ENCODE measurements around the gene PTPRK. TPM values are rescaled to one million over a fixed set of nuclear protein-coding genes. Genes with fewer than 3 reads are reported as not detected.

Gene PTPRK
- total and polyA plus RNA-seq, 2 donors (not counting 1 experiment from before 2014, with no cell fraction given) = 19.4 to 75.5 TPM

DNA sequence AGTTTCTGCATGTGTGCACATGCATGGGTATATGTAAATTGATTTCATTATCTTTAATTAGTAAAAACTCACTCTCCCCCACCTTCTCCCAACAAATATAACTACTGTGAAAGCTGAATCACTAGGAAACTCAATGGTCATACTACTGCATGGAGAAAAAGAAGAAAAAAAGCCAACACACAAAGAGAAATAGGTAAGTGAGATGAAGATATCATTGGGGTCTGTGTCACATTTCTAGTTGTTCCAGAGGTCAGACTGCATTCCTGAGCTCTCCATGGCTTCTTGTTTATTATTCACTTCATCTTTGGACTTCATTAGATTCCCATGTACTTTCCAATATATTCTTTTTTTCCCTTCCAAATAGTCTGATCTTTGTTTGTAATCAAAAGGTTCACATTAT is 98.2 kb downstream of the PTPRK start:
- Histone ChIP-seq H3K79me2 (ENCODE audit: control insufficient read depth, insufficient read depth, low read length) (peaks cover under 1% of the 10 kb centered on the region), H3K4me3 (replicated peaks in 1 of 4; ENCODE audit: control extremely low read depth in 1 of 4, insufficient read depth in 1 of 4, low read depth in 3 of 4, low read length in 4 of 4) (no peak overlapping the region), H3K27me3 (ENCODE audit: control insufficient read depth, insufficient read depth, low read length) (no peaks in the 10 kb centered on the region), H3K4me1 (ENCODE audit: control insufficient read depth, extremely low read depth, insufficient read depth, low read length) (no peaks in the 10 kb centered on the region), H3K4me2 (ENCODE audit: extremely low read depth, insufficient read depth, low read length) (no peak overlapping the region), H2AFZ (ENCODE audit: low read length) (no peak overlapping the region), H3K9me3 (ENCODE audit: control insufficient read depth, insufficient read depth, low read depth, low read length) (no peaks in the 10 kb centered on the region), H3K27ac (ENCODE audit: insufficient read depth, low read length) (no peak overlapping the region), H4K20me1 (ENCODE audit: control insufficient read depth, extremely low read depth, insufficient read depth, low read length) (no peaks in the 10 kb centered on the region), H3K36me3 (ENCODE audit: control insufficient read depth, insufficient read depth, low read length) (no peaks in the 10 kb centered on the region), H3K9ac (ENCODE audit: insufficient read depth, low read length) (no peak overlapping the region)
- no peak for DNase-seq (ENCODE audit: low read depth in 2 of 2)
- TF ChIP-seq CTCF (conservative IDR thresholded peaks at IDR 0.05 in 1 of 2, IDR thresholded peaks at IDR 0.05 in 1 of 2; ENCODE audit: low read depth in 1 of 2, low read length in 2 of 2) = no peak
- no peak for TF ChIP-seq EZH2 (IDR thresholded peaks at IDR 0.05; ENCODE audit: low read length, missing control alignments)

DNA sequence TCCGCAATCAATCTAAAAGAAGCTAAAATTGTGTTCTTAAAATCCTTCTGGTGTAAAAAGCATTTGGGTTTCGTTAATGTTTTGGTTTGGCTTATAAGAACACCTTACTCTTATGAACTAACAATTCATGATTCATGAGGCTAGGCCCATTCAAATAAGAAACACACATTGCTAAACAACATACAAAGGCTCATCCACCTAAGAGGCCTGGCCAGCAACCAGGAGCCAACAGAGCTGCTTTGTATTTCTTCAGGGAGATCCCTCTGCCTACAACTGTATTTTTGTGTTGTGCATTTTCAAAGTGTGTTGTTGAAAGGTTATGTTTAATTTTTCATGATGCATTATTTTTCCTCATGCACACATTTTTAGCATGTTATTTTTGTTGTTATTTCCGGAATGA is 98.6 kb downstream of the PTPRK start:
- Histone ChIP-seq H2AFZ (ENCODE audit: low read length) (no peak overlapping the region), H3K4me2 (ENCODE audit: extremely low read depth, insufficient read depth, low read length) (no peak overlapping the region), H3K27ac (ENCODE audit: insufficient read depth, low read length) (no peak overlapping the region), H3K4me1 (ENCODE audit: control insufficient read depth, extremely low read depth, insufficient read depth, low read length) (no peaks in the 10 kb centered on the region), H3K9ac (ENCODE audit: insufficient read depth, low read length) (no peak overlapping the region), H3K27me3 (ENCODE audit: control insufficient read depth, insufficient read depth, low read length) (no peaks in the 10 kb centered on the region), H3K36me3 (ENCODE audit: control insufficient read depth, insufficient read depth, low read length) (no peaks in the 10 kb centered on the region), H3K4me3 (replicated peaks in 1 of 4; ENCODE audit: control extremely low read depth in 1 of 4, insufficient read depth in 1 of 4, low read depth in 3 of 4, low read length in 4 of 4) (no peak overlapping the region), H3K9me3 (ENCODE audit: control insufficient read depth, insufficient read depth, low read depth, low read length) (no peaks in the 10 kb centered on the region), H4K20me1 (ENCODE audit: control insufficient read depth, extremely low read depth, insufficient read depth, low read length) (no peaks in the 10 kb centered on the region), H3K79me2 (ENCODE audit: control insufficient read depth, insufficient read depth, low read length) (no peaks in the 10 kb centered on the region)
- TF ChIP-seq CTCF (conservative IDR thresholded peaks at IDR 0.05 in 1 of 2, IDR thresholded peaks at IDR 0.05 in 1 of 2; ENCODE audit: low read depth in 1 of 2, low read length in 2 of 2) (no peak), EZH2 (IDR thresholded peaks at IDR 0.05; ENCODE audit: low read length, missing control alignments) (no peak)
- no peak for DNase-seq (ENCODE audit: low read depth in 2 of 2)

DNA sequence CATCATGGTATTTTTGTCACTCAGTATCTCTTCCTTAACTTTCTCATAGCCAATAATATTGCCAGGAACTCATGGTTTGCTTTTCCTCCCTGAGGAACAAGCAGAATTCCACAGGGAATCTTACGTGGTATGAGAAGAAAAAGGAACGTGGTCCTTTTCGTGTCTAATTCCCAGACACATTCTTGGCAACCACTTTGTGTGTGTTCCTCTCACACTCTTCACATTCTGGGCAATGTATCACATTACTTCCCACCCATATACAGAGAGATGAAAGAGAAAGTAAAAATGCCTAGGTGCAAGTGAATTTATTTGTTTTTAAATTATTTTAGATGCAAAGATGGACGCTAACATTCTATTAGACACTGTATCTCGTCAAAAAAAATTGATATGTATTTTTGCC is 102.7 kb downstream of the PTPRK start:
- Histone ChIP-seq H3K4me3 (replicated peaks in 1 of 4; ENCODE audit: control extremely low read depth in 1 of 4, insufficient read depth in 1 of 4, low read depth in 3 of 4, low read length in 4 of 4) (peak overlapping the region in 1 of 4 experiments; percentile 9), H3K79me2 (ENCODE audit: control insufficient read depth, insufficient read depth, low read length) (no peaks in the 10 kb centered on the region), H3K4me2 (ENCODE audit: extremely low read depth, insufficient read depth, low read length) (peak overlapping the region; percentile 15)

More for the DNA sequence above, 102.7 kb downstream of the PTPRK start:
- DNase-seq (ENCODE audit: low read depth in 2 of 2) = peak; percentile 15 to 75
- Histone ChIP-seq H3K4me1 (ENCODE audit: control insufficient read depth, extremely low read depth, insufficient read depth, low read length) (no peaks in the 10 kb centered on the region), H3K9me3 (ENCODE audit: control insufficient read depth, insufficient read depth, low read depth, low read length) (no peaks in the 10 kb centered on the region), H2AFZ (ENCODE audit: low read length) (no peak overlapping the region), H3K9ac (ENCODE audit: insufficient read depth, low read length) (no peak overlapping the region), H3K27me3 (ENCODE audit: control insufficient read depth, insufficient read depth, low read length) (no peaks in the 10 kb centered on the region), H3K27ac (ENCODE audit: insufficient read depth, low read length) (peak overlapping the region; percentile 5), H3K36me3 (ENCODE audit: control insufficient read depth, insufficient read depth, low read length) (no peaks in the 10 kb centered on the region), H4K20me1 (ENCODE audit: control insufficient read depth, extremely low read depth, insufficient read depth, low read length) (no peaks in the 10 kb centered on the region)
- TF ChIP-seq EZH2 (IDR thresholded peaks at IDR 0.05; ENCODE audit: low read length, missing control alignments) = no peak
- TF ChIP-seq CTCF (conservative IDR thresholded peaks at IDR 0.05 in 1 of 2, IDR thresholded peaks at IDR 0.05 in 1 of 2; ENCODE audit: low read depth in 1 of 2, low read length in 2 of 2) = no peak

Data from fibroblast of lung (primary cell).